ENCODE measurements around the gene REPS2. TPM values are rescaled to one million over a fixed set of nuclear protein-coding genes. Genes with fewer than 3 reads are reported as not detected.

Gene REPS2
- total and polyA plus RNA-seq, 2 experiments from 2014 or later, result 1.2 to 4.4 TPM

DNA sequence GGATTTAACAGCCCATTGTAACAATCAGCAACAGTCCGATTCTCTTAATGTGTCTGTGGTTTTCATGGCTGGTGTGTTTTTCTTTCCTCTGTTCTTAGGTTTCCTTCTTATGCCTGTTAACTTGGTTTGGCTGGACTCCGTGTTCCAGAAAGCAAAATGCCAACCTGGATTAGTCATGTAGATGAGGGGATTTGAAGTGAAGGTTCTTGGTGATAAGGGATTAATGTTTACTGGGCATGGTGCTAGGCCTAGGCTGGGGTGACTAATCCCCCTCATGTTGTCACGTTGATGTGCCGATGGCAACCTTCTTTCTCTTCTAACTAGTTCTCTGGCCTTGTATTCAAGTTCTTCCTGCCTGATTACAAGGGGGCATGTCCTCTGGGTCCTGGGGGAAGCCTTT, 85.9 kb downstream of the REPS2 start (continued):
- no peak for TF ChIP-seq CREB1 (CRISPR knock-in tag; IDR thresholded peaks at IDR 0.05; ENCODE audit: low read depth)

DNA sequence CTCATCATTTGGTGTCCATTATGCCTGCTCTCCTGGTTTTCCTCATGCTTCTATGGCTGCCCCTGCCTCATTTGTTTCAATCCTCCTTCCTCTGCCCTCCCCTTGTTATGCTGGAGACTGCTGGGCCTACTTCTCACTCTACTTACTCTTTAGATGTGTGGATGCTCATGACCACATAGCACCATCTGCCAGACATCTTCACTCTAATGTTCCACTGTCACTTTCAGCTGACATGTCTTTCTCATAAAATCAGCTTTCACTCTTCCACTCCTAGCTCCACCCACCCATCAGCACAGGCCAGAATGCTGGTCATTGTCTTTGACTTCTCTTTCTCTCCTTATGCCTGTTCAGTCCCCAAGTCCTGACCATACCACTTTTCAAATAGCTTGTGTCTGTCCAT, 86.8 kb downstream of the REPS2 start:
- Histone ChIP-seq H3K27ac (ENCODE audit: low read depth) (no peak overlapping the region), H3F3A (replicated peaks; ENCODE audit: low read depth) (no peaks in the 10 kb centered on the region), H4K20me1 (replicated peaks; ENCODE audit: insufficient read depth) (no peaks in the 10 kb centered on the region), H2AFZ (no peak overlapping the region), H3K4me3 (no peak overlapping the region), H3K27me3 (ENCODE audit: insufficient read depth) (no peaks in the 10 kb centered on the region), H3K4me2 (no peak overlapping the region), H3K9me2 (ENCODE audit: insufficient read depth) (no peaks in the 10 kb centered on the region), H3K4me1 (ENCODE audit: insufficient read depth) (no peaks in the 10 kb centered on the region), H3K36me3 (ENCODE audit: insufficient read depth) (no peaks in the 10 kb centered on the region), H3K79me2 (replicated peaks; ENCODE audit: insufficient read depth) (no peaks in the 10 kb centered on the region)
- no peaks in the 10 kb centered on the region for H3K27me3 Mint-ChIP-seq (ENCODE audit: insufficient read depth, low read depth, poor library complexity)
- H3K36me3 Mint-ChIP-seq (ENCODE audit: low read depth), result no peaks in the 10 kb centered on the region
- TF ChIP-seq, protein P1, sequence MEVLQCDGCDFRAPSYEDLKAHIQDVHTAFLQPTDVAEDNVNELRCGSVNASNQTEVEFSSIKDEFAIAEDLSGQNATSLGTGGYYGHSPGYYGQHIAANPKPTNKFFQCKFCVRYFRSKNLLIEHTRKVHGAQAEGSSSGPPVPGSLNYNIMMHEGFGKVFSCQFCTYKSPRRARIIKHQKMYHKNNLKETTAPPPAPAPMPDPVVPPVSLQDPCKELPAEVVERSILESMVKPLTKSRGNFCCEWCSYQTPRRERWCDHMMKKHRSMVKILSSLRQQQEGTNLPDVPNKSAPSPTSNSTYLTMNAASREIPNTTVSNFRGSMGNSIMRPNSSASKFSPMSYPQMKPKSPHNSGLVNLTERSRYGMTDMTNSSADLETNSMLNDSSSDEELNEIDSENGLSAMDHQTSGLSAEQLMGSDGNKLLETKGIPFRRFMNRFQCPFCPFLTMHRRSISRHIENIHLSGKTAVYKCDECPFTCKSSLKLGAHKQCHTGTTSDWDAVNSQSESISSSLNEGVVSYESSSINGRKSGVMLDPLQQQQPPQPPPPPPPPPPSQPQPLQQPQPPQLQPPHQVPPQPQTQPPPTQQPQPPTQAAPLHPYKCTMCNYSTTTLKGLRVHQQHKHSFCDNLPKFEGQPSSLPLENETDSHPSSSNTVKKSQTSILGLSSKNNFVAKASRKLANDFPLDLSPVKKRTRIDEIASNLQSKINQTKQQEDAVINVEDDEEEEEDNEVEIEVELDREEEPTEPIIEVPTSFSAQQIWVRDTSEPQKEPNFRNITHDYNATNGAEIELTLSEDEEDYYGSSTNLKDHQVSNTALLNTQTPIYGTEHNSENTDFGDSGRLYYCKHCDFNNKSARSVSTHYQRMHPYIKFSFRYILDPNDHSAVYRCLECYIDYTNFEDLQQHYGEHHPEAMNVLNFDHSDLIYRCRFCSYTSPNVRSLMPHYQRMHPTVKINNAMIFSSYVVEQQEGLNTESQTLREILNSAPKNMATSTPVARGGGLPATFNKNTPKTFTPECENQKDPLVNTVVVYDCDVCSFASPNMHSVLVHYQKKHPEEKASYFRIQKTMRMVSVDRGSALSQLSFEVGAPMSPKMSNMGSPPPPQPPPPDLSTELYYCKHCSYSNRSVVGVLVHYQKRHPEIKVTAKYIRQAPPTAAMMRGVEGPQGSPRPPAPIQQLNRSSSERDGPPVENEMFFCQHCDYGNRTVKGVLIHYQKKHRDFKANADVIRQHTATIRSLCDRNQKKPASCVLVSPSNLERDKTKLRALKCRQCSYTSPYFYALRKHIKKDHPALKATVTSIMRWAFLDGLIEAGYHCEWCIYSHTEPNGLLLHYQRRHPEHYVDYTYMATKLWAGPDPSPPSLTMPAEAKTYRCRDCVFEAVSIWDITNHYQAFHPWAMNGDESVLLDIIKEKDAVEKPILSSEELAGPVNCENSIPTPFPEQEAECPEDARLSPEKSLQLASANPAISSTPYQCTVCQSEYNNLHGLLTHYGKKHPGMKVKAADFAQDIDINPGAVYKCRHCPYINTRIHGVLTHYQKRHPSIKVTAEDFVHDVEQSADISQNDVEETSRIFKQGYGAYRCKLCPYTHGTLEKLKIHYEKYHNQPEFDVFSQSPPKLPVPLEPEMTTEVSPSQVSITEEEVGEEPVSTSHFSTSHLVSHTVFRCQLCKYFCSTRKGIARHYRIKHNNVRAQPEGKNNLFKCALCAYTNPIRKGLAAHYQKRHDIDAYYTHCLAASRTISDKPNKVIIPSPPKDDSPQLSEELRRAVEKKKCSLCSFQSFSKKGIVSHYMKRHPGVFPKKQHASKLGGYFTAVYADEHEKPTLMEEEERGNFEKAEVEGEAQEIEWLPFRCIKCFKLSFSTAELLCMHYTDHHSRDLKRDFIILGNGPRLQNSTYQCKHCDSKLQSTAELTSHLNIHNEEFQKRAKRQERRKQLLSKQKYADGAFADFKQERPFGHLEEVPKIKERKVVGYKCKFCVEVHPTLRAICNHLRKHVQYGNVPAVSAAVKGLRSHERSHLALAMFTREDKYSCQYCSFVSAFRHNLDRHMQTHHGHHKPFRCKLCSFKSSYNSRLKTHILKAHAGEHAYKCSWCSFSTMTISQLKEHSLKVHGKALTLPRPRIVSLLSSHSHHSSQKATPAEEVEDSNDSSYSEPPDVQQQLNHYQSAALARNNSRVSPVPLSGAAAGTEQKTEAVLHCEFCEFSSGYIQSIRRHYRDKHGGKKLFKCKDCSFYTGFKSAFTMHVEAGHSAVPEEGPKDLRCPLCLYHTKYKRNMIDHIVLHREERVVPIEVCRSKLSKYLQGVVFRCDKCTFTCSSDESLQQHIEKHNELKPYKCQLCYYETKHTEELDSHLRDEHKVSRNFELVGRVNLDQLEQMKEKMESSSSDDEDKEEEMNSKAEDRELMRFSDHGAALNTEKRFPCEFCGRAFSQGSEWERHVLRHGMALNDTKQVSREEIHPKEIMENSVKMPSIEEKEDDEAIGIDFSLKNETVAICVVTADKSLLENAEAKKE (CRISPR knock-in tag; IDR thresholded peaks at IDR 0.05), result no peak
- TF ChIP-seq, protein P2, sequence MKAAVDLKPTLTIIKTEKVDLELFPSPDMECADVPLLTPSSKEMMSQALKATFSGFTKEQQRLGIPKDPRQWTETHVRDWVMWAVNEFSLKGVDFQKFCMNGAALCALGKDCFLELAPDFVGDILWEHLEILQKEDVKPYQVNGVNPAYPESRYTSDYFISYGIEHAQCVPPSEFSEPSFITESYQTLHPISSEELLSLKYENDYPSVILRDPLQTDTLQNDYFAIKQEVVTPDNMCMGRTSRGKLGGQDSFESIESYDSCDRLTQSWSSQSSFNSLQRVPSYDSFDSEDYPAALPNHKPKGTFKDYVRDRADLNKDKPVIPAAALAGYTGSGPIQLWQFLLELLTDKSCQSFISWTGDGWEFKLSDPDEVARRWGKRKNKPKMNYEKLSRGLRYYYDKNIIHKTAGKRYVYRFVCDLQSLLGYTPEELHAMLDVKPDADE (IDR thresholded peaks at IDR 0.05), result no peak
- TF ChIP-seq EZH2phosphoT487 (IDR thresholded peaks at IDR 0.05; ENCODE audit: unreplicated experiment) (no peak), POLR2AphosphoS5 (IDR thresholded peaks at IDR 0.05; ENCODE audit: low read depth) (no peak), NANOG (IDR thresholded peaks at IDR 0.05; ENCODE audit: borderline replicate concordance) (no peak), ZNF331 (CRISPR knock-in tag; IDR thresholded peaks at IDR 0.05; ENCODE audit: low read depth) (no peak), JUNB (IDR thresholded peaks at IDR 0.05; ENCODE audit: unreplicated experiment) (no peak), CREB1 (CRISPR knock-in tag; IDR thresholded peaks at IDR 0.05; ENCODE audit: low read depth) (no peak), STAT1 (IDR thresholded peaks at IDR 0.05; ENCODE audit: unreplicated experiment) (no peak), EZH2 (IDR thresholded peaks at IDR 0.05; ENCODE audit: low read depth, unreplicated experiment) (no peak), ZNF114 (CRISPR knock-in tag; IDR thresholded peaks at IDR 0.05) (no peak)
- TF ChIP-seq, protein P3, sequence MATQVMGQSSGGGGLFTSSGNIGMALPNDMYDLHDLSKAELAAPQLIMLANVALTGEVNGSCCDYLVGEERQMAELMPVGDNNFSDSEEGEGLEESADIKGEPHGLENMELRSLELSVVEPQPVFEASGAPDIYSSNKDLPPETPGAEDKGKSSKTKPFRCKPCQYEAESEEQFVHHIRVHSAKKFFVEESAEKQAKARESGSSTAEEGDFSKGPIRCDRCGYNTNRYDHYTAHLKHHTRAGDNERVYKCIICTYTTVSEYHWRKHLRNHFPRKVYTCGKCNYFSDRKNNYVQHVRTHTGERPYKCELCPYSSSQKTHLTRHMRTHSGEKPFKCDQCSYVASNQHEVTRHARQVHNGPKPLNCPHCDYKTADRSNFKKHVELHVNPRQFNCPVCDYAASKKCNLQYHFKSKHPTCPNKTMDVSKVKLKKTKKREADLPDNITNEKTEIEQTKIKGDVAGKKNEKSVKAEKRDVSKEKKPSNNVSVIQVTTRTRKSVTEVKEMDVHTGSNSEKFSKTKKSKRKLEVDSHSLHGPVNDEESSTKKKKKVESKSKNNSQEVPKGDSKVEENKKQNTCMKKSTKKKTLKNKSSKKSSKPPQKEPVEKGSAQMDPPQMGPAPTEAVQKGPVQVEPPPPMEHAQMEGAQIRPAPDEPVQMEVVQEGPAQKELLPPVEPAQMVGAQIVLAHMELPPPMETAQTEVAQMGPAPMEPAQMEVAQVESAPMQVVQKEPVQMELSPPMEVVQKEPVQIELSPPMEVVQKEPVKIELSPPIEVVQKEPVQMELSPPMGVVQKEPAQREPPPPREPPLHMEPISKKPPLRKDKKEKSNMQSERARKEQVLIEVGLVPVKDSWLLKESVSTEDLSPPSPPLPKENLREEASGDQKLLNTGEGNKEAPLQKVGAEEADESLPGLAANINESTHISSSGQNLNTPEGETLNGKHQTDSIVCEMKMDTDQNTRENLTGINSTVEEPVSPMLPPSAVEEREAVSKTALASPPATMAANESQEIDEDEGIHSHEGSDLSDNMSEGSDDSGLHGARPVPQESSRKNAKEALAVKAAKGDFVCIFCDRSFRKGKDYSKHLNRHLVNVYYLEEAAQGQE (IDR thresholded peaks at IDR 0.05; ENCODE audit: unreplicated experiment), result no peak
- TF ChIP-seq, protein P4, sequence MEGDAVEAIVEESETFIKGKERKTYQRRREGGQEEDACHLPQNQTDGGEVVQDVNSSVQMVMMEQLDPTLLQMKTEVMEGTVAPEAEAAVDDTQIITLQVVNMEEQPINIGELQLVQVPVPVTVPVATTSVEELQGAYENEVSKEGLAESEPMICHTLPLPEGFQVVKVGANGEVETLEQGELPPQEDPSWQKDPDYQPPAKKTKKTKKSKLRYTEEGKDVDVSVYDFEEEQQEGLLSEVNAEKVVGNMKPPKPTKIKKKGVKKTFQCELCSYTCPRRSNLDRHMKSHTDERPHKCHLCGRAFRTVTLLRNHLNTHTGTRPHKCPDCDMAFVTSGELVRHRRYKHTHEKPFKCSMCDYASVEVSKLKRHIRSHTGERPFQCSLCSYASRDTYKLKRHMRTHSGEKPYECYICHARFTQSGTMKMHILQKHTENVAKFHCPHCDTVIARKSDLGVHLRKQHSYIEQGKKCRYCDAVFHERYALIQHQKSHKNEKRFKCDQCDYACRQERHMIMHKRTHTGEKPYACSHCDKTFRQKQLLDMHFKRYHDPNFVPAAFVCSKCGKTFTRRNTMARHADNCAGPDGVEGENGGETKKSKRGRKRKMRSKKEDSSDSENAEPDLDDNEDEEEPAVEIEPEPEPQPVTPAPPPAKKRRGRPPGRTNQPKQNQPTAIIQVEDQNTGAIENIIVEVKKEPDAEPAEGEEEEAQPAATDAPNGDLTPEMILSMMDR (conservative IDR thresholded peaks at IDR 0.05; ENCODE audit: low read depth in 2 of 2), result no peak
- H3K27ac Mint-ChIP-seq, result no peak overlapping the region
- DNase-seq (ENCODE audit: low spot score) (no peak), ATAC-seq (no peak)
- H3K4me1 Mint-ChIP-seq, result no peaks in the 10 kb centered on the region; the same call in 2 of the 3 replicates
- no peaks in the 10 kb centered on the region for H3K9me3 Mint-ChIP-seq
- no peak overlapping the region for H3K4me3 Mint-ChIP-seq

Measured in GM23338 (cell line).